Measurements from ENCODE around the gene NR0B1. TPM values are rescaled to one million over a fixed set of nuclear protein-coding genes. Genes with fewer than 3 reads are reported as not detected.

Gene NR0B1
- total RNA-seq, 4 donors from 2014 or later: not detected

DNA sequence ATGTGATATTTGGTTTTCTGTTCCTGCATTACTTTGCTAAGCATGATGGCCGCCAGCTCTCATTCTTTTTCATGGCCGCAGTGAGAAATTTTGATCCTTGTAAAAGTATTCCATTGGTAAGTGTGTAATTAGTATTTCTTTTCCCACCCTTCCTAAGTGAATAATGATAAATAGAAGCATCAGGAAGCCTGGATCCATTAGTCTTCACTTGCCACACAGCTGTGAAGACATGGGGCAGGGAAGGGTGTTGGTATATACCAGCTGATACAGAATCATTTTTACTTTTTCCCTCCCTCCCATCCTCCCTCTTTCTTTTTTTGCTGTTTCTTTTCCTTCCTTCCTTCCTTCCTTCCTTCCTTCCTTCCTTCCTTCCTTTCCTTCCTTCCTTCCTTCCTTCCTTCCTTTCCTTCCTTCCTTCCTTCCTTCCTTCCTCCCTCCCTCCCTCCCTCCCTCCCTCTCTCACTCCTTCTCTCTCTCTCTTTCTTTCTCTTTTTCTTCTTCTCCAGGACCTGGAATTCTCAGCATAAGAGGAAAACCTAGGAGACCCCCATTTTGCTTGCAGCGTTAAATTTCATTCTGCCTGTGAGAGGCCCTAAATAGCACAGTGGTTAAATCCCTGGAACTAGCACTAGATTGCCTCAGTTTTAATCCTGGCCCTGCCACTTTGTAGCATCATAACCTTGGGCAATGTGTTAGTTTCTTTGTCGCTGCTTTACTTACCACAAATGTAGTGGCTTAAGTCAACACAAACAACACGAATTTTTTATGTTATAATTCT is 1.4 kb upstream of the NR0B1 start:
- no peak overlapping the region for H3K4me3 ChIP-seq
- H3K27ac ChIP-seq (replicated peaks in 1 of 4): no peak overlapping the region
- peaks cover 0 to 17% (median 16%) of the 10 kb centered on the region in 4 donors for H3K4me1 ChIP-seq
- H3K27me3 ChIP-seq: peaks cover 0 to 25% (median 5%) of the 10 kb centered on the region in 4 donors
- TF ChIP-seq CTCF (IDR thresholded peaks at IDR 0.05) (no peak), POLR2AphosphoS5 (IDR thresholded peaks at IDR 0.05) (no peak), POLR2A (IDR thresholded peaks at IDR 0.05; ENCODE audit: low read depth) (no peak), EP300 (IDR thresholded peaks at IDR 0.05) (no peak)
- WGBS: 68% methylated on average over 5 of the region's 5 CpGs
- no peaks in the 10 kb centered on the region for H3K36me3 ChIP-seq
- intact Hi-C loops (cut with DNase I): no loop called here
- no peak for DNase-seq (ENCODE audit: extremely low spot score)
- no peaks in the 10 kb centered on the region for H3K9me3 ChIP-seq

GRCh38 chrX:30308263-30309138 is 689 bp downstream of the NR0B1 start:
- intact Hi-C loops (cut with DNase I): no loop called here
- no peak for TF ChIP-seq POLR2AphosphoS5 (IDR thresholded peaks at IDR 0.05)
- peak overlapping the region in 3 of 4 donors; percentile 13 to 33 (median 24) for H3K4me3 ChIP-seq
- 52% methylated on average over 23 of the region's 71 CpGs for WGBS
- DNase-seq (ENCODE audit: extremely low spot score): no peak
- H3K36me3 ChIP-seq: no peaks in the 10 kb centered on the region
- H3K4me1 ChIP-seq: peaks cover 0 to 17% (median 16%) of the 10 kb centered on the region in 4 donors
- no peaks in the 10 kb centered on the region for H3K9me3 ChIP-seq
- H3K27ac ChIP-seq (replicated peaks in 1 of 4): no peak overlapping the region
- peaks cover 0 to 25% (median 5%) of the 10 kb centered on the region in 4 donors for H3K27me3 ChIP-seq

DNA sequence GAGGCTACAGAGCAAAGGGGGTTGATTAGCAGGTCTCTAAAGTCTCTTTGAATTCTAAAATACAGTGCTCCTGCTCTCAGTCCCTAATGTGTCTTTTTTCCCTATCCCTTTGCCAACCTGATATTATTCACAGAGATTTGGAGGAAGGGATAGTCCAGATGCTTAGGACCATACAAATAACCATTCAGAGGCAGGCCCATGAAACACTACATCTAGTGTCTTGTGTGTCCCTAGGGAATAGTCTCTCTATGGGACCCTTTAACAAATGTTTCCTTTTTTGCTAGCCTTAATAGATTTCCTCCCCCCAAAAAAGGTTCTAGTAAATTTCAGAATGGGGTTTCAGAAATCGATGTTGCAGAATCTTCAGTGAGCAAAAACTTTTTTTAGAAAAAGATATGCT is 1.7 kb downstream of the NR0B1 start:
- Histone ChIP-seq H3K36me3 (no peaks in the 10 kb centered on the region), H3K4me3 (no peak overlapping the region), H3K4me1 (peaks cover 0 to 17% (median 16%) of the 10 kb centered on the region in 4 donors), H3K27me3 (peaks cover 0 to 25% (median 5%) of the 10 kb centered on the region in 4 donors), H3K9me3 (no peaks in the 10 kb centered on the region), H3K27ac (replicated peaks in 1 of 4) (no peak overlapping the region)
- intact Hi-C loops (cut with DNase I): no loop called here
- DNase-seq (ENCODE audit: extremely low spot score): no peak
- 82% methylated on average over 1 of the region's 1 CpG for whole genome bisulfite sequencing
- TF ChIP-seq POLR2A (IDR thresholded peaks at IDR 0.05; ENCODE audit: low read depth): no peak
- TF ChIP-seq EP300 (IDR thresholded peaks at IDR 0.05): no peak
- TF ChIP-seq CTCF (IDR thresholded peaks at IDR 0.05): no peak
- TF ChIP-seq POLR2AphosphoS5 (IDR thresholded peaks at IDR 0.05): no peak

DNA sequence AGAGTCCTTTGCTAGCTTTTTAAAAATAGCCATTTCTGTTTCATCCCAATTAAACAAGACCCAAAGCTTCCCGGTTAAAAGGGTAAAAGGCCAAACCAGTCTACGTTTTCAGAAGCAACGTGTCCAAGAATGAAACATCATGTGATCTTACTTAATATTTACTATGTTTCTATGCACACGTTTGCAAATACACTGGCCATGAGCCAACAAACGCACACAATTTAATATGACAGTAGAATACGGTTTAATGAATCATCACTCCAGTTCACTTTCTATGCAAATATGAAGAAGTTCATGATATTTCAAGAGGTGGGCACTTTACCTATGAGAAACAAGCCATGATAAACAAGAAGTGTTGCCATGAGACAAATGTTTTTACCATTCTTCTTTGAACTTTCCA is 4.3 kb downstream of the NR0B1 start:
- intact Hi-C loops (cut with DNase I): no loop called here

More for the DNA sequence above, 4.3 kb downstream of the NR0B1 start:
- no peaks in the 10 kb centered on the region for H3K36me3 ChIP-seq
- TF ChIP-seq POLR2A (IDR thresholded peaks at IDR 0.05; ENCODE audit: low read depth) (no peak), POLR2AphosphoS5 (IDR thresholded peaks at IDR 0.05) (no peak), EP300 (IDR thresholded peaks at IDR 0.05) (no peak), CTCF (IDR thresholded peaks at IDR 0.05) (no peak)
- H3K27me3 ChIP-seq: peaks cover 0 to 25% (median 5%) of the 10 kb centered on the region in 4 donors
- peaks cover 0 to 17% (median 16%) of the 10 kb centered on the region in 4 donors for H3K4me1 ChIP-seq
- H3K9me3 ChIP-seq: no peaks in the 10 kb centered on the region
- DNase-seq (ENCODE audit: extremely low spot score): no peak
- no peak overlapping the region for H3K27ac ChIP-seq (replicated peaks in 1 of 4)
- WGBS: 62% methylated on average over 6 of the region's 6 CpGs
- no peak overlapping the region for H3K4me3 ChIP-seq

Measured in esophagus muscularis mucosa (tissue), 4 donors.